HG02588 (cell line): ENCODE data around the gene CHL1.

Source experiments
- ATAC-seq: cut with Tn5 transposase; IDR thresholded peaks from one replicate; pipeline ENCODE4 v1.9.1; 2021; ENCODE audit warnings: mild to moderate bottlenecking, moderate library complexity; ENCODE audit not compliant: unreplicated experiment

CHL1 gene

DNA sequence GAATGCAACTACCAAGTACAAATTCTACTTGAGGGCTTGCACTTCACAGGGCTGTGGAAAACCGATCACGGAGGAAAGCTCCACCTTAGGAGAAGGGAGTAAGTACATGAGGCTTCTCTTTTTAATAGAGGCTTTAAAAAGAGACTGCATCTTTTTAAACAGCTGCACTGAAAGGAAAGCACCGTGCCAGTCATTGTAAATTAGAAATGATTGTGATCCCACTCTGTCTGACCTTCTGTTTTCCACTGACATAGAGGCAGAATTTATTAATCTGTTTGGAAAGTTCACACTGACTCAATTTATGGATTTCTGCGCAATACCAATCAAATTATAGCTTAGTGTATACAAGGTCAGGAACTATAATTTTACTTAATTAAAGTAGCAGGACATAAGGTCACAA lies 198.2 kb downstream of the CHL1 start:
- no peak for ATAC-seq

DNA sequence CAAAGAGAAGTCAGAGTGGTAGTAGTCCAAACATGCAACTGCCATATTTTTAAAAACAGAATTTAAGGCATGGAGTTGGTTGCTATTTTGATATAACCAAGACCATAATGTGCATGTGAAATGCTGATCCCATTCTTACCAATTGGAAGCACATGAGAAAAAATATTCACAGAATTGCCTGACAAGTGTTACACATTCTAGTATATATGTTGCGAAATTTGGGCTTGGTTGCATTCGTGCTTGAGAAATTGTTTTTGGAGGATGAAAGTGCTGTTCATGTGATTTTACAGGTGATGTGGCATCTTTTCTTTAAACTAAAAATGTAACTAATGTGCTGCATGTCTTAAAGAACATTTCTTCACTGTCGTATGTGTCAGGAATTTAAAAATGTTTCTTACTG lies 199.7 kb downstream of the CHL1 start:
- ATAC-seq = no peak

DNA sequence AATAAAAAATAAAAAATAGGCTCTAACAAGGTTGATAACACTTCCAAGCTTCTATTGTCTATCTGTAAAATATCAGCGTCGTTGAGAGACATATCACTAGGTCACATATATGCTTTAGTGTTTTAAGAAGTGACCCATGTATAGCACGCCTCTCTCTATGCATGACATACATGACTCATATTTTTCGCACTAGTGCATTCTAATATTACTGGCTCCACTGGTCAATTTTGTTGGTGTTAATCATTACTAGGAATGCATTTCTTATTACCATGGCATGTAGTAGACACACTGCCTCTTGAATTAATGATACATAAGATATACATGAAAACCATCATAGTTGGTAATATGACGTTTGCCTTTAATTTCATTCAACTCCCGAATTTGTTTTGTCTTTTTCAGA lies 203.1 kb downstream of the CHL1 start:
- ATAC-seq = no peak

DNA sequence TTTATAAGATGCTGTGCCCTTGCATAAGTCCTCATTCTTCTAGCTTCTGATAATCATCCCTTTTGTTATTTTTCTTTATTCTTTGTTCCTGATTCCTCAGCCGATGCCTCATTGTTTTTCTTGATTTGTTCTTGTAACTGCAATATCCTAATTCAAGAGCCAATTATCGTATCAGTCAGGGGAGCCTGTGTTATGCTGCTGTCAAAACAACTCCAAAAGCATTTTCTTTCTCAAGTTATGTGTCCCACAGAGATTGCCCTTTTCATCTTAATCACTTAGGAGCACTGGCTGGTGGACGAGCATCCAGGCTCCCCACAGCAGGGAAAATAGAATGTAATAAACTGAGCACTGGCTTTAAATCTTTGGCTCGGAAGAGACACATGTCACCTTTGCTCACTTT lies 207.3 kb downstream of the CHL1 start:
- no peak for ATAC-seq

DNA sequence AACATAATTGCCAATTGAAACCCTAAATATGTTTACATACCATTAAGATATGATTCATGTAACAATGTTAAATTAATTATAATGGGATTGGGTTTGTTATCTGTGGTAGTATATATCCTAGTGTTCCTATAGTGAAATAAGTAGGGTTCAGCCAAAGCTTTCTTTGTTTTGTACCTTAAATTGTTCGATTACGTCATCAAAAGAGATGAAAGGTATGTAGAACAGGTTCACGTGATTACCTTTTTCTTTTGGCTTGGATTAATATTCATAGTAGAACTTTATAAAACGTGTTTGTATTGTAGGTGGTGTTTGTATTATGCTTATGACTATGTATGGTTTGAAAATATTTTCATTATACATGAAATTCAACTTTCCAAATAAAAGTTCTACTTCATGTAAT lies 212.4 kb downstream of the CHL1 start:
- ATAC-seq = no peak

DNA sequence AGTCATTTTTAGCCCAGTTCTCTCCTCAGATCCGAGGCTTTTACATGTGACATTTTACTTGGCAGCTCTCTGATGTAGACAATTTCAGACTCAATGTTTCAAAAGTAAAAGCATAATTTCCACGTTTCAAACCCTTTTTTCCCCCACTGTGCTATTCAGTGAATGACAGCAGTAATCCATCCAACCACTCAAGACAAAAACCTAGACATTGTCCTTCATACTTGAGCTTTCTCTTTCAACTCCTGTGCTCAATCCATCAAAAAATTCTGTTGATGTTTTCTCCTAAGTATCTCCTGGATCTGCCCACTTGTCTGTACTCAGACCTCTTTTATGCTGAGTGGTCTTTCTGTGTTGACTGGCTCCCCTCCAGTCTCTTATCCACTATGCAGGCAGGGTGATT lies 214.7 kb downstream of the CHL1 start:
- ATAC-seq = no peak

DNA sequence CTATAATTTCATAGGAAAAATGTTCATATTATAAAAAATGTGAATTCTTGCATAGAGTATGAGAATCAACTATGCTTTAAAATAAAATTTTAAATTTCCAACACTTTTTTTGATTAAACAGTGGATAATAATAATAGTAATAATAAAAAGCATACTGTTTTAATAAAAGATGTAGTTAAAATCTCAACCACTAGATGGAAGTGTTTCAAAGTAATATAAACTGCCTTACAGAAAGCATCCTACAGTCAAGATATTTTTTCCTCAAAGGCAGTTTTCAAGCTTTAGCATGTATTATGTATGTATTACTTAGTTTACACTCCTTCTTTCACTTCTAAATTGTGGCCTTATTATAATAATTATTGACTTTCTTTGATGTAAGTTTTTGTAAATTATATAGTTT lies 217.5 kb downstream of the CHL1 start:
- ATAC-seq = no peak

DNA sequence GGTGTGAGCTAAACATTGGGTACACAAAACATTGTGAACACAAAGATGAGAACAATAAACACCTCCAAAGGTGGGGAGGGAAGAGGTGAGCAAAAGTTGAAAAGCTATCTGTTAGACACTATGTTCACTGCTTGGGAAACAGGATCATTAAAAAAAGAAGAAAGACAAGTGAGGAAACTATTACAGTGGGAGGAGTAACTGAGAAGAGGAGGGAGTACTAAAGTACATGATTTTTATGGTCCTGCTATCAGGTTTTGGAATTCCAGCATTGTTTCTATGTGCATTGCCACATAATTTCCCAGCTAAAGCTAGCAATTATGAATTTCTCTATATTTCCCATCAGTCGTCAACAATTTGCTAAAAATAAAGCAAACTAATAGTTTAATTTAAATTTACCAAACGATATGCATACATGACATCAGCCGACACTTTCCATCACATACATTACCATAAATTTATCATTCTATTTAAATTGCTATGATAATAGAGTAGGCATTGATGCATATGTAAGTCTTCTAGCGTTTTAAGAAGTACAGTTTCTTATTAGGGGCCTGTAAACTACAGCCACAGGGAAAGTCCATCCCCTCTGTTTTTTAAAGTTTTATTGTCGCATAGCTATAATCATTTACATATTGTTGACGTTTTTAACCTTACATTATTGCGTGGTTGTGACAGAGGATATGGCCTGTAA lies 221.8 kb downstream of the CHL1 start:
- no peak for ATAC-seq

DNA sequence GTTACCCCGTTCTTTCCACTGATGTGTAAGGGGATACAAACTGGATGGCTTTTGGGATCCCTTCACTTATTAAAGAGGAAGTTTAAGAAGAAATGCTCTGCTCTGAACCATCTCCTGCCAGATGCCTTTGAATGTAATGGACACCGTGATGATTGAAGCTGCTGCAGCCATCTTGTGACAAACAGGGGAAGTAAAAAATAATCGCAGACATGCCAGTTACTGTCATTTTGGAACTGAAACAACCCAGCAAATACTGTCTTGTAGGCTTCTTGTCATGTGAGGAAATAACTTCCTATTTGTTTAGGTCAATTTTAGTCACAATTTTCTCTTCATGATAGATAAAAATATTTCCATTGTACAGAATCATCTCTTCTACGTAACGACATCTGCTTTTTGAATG lies 224.0 kb downstream of the CHL1 start:
- peak; percentile 74 for ATAC-seq

DNA sequence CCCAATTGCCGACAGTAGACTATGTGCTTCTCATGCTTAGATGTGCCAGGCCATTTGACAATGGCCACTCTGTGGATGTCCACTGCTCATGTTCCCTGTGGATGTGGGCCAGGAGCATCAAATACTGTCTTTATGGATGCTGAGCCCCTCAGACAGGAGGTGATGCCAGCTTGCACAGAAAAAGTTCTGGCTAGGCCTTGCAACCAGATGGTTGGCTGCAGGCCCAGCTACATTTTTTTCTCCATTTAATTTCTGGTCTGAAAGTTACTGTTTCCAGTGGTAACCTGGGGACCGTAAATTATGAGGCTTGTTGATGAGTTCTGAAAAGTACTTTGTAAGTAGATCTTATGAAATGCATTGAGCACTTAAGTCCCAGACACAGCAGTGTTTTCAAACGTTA lies 228.5 kb downstream of the CHL1 start:
- no peak for ATAC-seq

DNA sequence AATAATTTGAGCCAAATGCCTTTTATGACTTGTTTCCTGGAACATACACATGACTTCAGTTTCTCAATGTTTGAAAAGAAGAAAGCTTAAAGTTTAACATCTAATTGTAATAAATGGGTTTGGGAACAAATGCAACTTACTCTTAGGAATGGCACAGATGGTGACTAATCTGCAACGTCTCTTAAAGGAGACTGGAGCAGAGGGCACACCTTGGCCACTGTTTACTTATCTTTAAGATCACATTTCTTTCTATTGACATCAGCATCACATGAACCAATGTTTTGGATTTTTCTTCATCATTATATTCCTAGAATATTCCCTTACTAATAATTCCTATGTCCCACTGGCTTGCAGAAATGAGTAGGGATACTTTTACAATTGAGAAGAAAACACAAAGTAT lies 229.5 kb downstream of the CHL1 start:
- no peak for ATAC-seq

DNA sequence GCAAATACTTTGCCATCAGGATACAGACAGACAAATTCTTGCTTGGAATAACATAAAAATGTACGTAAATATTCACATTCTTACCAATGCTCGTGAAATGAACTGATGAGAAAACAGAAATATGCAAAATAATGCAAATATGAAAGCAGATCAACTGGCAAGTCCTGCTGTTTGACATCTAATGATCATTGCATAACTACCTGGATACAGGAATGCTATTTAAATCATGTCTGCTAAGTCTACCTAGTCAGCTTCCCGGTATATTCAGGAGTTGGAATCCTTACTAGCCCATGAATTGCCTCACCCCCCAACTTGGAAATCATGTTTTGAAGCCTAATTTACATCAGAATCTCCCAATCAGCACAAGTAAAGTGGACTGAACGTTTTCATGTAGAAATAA lies 230.6 kb downstream of the CHL1 start:
- no peak for ATAC-seq

DNA sequence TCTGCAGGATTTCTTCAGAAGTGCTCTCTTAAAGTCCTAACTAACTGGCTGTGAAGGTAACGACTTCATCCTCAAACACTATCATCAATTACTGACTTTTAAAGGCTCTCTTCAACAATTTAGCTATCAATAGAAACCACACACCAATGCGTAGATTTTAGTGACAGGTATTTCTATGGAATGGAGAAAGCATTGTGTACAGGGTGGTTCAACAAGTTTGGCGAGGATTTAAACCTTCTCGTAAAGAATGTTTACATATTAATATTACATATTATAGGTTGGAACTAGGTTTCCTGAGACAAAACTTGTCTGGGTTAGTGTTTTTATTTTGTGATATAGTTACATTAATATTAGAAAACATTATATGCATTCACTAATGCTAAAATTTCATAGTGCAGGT lies 233.6 kb downstream of the CHL1 start:
- ATAC-seq = no peak

DNA sequence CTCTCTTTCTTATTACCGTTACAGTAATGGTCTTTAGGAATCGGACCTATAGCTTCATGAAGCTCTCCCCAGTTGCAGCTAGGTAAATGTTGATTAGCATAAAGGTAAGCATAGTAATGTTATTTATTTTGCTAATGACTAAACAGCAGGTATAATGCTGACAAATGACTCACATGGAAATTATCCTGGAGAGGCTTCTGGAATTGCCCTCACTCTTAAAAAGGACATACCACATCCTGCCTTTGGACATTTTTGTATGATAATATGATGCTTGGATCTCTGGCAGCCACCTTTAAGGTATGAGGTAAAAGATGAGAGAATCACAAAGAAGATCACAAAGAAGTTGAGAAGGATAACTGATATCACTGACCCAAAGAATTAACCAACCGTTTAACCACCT lies 238.6 kb downstream of the CHL1 start:
- ATAC-seq = no peak

DNA sequence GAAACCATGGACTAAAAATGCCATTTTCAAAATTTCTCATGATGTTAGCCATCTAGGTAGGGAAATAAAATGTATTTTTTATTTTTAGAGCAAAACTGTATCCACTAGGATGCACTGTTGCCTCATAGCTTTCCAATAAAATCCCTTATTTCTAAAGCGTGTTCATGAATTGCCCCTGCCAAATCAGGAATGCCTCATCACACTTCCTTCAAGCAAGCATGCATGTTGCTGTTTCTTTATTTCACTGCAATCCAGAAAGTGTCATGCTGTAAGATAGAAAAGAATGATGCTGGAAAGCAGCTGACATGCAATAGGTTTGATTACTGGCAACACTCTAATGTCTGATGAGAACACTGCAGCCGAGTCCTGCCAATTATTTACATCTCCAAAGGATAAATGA lies 239.5 kb downstream of the CHL1 start:
- ATAC-seq = no peak

DNA sequence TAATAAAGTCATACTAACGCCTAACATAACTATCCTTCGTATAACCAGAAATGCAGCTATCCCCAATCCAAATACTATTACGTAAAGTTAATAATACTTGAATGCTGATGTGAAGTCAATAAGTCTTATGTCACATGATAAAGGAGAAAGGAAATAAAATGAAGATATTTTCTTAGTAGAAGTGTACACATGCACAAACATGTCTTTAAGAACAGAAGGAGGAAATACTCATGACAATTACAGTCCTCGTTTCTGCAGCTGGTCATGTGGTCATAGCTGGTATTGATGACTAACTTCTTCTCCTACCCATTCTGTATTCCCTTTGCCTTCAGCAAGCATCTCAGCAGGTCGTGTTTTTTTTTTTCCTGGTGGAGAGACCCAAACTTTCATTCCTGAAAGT lies 244.3 kb downstream of the CHL1 start:
- no peak for ATAC-seq

DNA sequence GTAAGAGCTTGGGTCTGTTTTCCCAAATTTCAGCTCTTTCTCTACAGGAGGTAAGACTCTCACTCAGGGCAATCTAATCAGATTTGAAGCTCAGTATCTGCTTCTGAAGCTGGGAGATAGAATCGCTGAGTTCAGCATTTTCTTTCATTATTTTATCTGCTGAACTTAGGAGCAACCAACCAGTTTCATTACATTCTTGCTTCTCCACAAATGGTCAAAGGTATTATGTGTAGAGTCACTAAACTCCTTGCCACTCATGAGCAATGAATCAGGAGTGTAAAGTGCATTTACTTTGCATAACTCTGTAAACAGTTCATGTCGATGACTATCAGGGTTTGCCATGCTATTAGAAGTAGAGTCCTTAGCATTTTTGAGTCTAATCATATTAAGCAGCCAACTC lies 249.4 kb downstream of the CHL1 start:
- no peak for ATAC-seq

DNA sequence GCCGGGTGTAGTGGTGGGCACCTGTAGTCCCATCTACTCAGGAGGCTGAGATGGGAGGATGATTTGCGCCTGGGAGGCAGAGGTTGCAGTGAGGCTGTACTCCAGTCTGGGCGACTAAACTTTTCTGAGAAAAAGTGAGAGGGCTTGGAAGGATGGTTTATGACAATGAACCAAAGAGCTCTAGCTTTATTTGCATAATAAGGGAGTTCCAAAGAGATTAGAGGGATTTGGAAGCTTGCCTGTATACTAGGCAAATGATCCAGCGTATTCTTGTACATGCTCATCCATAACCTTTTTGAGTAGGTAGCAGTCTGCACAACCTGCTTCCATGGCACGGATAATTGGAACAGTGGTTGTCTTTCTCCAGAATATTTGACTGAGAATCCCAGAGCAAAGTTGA lies 251.1 kb downstream of the CHL1 start:
- no peak for ATAC-seq

DNA sequence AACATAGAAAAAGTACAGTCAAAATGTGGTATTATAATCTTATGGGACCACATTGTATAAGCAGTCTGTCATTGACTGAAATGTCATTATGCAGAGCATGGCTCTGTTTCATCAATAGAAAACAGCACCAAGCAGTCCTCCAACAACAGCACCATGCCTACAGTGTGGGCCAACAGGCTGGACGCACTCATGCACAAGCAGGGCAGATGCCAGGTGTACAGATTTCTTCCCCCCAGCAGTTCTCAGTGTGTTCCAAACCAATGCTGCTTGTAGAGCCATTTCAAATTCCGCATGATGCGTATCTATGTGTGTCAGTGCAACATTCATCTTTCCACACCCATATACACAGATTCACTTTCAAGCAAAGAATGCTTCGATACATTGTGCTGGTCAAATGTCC lies 253.1 kb downstream of the CHL1 start:
- ATAC-seq = no peak

DNA sequence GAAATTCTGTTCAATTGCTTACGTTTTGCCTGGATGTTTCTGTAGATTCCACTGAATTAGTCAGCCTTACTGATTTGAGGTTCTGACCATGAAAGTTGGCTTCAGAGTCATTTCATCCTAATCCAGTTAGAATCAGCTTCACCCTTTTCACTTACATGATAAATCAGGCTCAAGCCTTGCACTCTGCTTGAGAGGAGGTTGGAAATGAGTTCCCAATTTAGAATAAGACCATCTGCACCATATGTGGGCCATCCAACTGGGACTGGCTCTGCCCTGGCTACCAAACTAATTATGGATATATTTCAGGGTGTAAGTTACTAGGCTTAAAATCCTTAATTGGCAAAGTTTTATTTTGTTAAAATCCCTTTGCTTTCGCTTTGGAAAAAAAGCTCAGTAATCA lies 255.7 kb downstream of the CHL1 start:
- no peak for ATAC-seq

DNA sequence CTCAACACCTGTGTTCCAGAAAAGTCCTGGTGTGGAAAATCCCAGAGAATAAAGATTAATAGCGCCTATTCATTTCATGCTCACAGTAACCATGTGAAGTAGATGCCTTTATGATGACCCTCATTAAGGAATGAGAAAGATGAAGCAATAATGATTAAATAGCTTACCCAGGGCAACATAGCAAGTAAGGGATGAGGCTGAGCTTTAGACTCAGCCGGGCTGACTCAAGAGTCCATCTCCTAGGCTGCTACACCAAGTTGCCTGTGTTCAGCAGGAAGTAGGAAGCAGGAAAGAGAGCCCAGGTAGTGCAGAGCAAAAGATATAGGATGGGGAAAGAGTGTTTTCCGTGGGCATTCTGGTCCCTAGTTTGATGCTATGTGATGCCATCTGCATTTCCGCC lies 256.5 kb downstream of the CHL1 start:
- no peak for ATAC-seq

DNA sequence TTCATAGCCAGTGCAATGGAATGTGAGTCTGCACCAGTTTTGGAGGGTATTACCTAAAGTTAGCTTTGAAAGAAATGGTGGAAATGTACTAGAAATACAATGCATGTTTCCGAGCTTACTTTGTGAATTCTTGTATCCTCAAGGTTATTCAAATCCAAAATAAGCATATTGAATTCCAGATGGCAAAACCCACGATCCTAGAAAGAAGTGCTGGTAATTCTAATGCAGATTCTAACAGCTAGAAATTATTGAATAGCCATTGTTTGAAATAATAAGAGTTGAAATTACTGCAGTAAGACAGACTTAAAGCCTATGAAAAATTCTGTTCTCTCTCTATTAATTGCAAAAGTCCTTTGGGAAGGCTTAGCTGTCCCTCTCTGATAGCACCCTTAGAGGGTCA lies 258.4 kb downstream of the CHL1 start:
- no peak for ATAC-seq

DNA sequence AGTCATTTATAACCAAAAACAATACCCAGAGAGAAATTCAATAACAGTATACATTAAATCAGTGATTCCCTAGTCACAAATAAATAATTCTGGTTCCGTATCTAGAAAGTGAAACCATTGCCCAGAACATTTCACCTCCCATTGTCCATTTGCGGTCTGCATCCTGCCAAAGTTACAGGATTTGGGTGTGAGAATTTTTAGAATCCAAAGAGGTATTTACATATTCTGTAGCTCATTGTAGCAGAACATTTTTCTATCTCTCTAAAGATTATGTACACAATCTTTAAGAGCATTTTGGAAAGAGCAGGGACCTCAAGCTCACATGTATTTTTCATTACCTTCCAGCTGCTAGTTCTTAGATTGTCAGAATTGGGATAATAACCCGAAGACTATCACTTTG lies 261.6 kb downstream of the CHL1 start:
- ATAC-seq = no peak
